Measurements from ENCODE around the gene DOCK3.
"Not testable (repeated sequence)": the region's sequence is repeated elsewhere in the genome, so short reads cannot be mapped to it uniquely, and the experiment has no call there.

The DOCK3 gene

GRCh38 chr3:51264166-51264565 lies 589.4 kb downstream of the DOCK3 start:
- not testable (repeated sequence) for H2BK5ac ChIP-seq (ENCODE audit: low read length); H3K36me3 ChIP-seq (ENCODE audit: control insufficient read depth, insufficient read depth, low read length); H3K4me2 ChIP-seq (ENCODE audit: low read length); H2AK5ac ChIP-seq (ENCODE audit: low read length); H3K4ac ChIP-seq (ENCODE audit: low read depth, low read length); H2BK120ac ChIP-seq (ENCODE audit: low read depth, low read length); H3K23ac ChIP-seq (ENCODE audit: low read length); H3K4me3 ChIP-seq (ENCODE audit: low read length); H3K4me1 ChIP-seq (ENCODE audit: control insufficient read depth, low read depth, low read length); H3K27me3 ChIP-seq (ENCODE audit: insufficient read depth, low read length, poor library complexity); H2BK15ac ChIP-seq (replicated peaks; ENCODE audit: low read depth); H3K56ac ChIP-seq (ENCODE audit: low read length); H3K18ac ChIP-seq (ENCODE audit: low read length); H3K79me1 ChIP-seq (ENCODE audit: low read length); H3K9ac ChIP-seq (ENCODE audit: low read length); H4K5ac ChIP-seq (ENCODE audit: low read length); H3K79me2 ChIP-seq (ENCODE audit: control insufficient read depth, insufficient read depth, low read length); H4K8ac ChIP-seq (ENCODE audit: low read depth, low read length); H3K27ac ChIP-seq (ENCODE audit: low read depth, low read length); DNase-seq
- WGBS (ENCODE audit: extremely low coverage, insufficient coverage, low lambda C conversion rate): no CpG with 5 or more reads among the region's 4 CpGs

- no peaks in the 10 kb centered on the region for H3K4me1 ChIP-seq (ENCODE audit: control insufficient read depth, low read depth, low read length)
- no peaks in the 10 kb centered on the region for H3K79me1 ChIP-seq (ENCODE audit: low read length)
- no peak overlapping the region for H2BK120ac ChIP-seq (ENCODE audit: low read depth, low read length)
- DNase-seq: no peak
- H4K8ac ChIP-seq (ENCODE audit: low read depth, low read length): no peak overlapping the region
- no peak overlapping the region for H2BK15ac ChIP-seq (replicated peaks; ENCODE audit: low read depth)
- H3K27me3 ChIP-seq (ENCODE audit: insufficient read depth, low read length, poor library complexity): no peaks in the 10 kb centered on the region
- no peak overlapping the region for H3K27ac ChIP-seq (ENCODE audit: low read depth, low read length)
- H3K18ac ChIP-seq (ENCODE audit: low read length): no peak overlapping the region
- no peak overlapping the region for H2BK5ac ChIP-seq (ENCODE audit: low read length)
- H3K36me3 ChIP-seq (ENCODE audit: control insufficient read depth, insufficient read depth, low read length): no peaks in the 10 kb centered on the region
- H3K4me3 ChIP-seq (ENCODE audit: low read length): no peak overlapping the region
- no peak overlapping the region for H3K4me2 ChIP-seq (ENCODE audit: low read length)
- H4K5ac ChIP-seq (ENCODE audit: low read length): no peak overlapping the region
- no peak overlapping the region for H2AK5ac ChIP-seq (ENCODE audit: low read length)
- no peak overlapping the region for H3K56ac ChIP-seq (ENCODE audit: low read length)
- H3K79me2 ChIP-seq (ENCODE audit: control insufficient read depth, insufficient read depth, low read length): no peaks in the 10 kb centered on the region
- H3K23ac ChIP-seq (ENCODE audit: low read length): no peak overlapping the region
- no peak overlapping the region for H3K4ac ChIP-seq (ENCODE audit: low read depth, low read length)
- no peak overlapping the region for H3K9ac ChIP-seq (ENCODE audit: low read length)
Observed at GRCh38 chr3:51268132-51268531, 593.4 kb downstream of the DOCK3 start.

DNA sequence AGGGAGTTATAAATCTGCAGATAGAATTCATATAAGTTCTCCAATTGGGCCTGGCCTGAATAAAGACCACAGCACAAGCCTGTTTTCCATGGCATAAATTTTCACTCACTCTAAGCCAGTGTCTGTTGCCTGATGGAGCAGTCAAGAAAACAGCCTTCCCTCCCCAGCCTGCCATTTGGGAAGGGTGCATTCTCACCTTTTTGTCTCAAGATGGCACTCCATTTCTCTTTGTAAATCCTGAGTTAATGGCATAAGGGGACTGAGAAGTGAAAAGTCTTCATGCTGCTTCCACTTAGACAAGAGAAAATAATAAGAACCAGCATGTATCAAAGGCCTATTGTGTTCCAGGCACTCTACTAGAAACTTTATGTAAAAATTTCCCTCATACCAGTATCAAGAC lies 594.7 kb downstream of the DOCK3 start:
- H3K4me3 ChIP-seq (ENCODE audit: low read length): no peak overlapping the region
- no peak overlapping the region for H2AK5ac ChIP-seq (ENCODE audit: low read length)
- no peak overlapping the region for H2BK120ac ChIP-seq (ENCODE audit: low read depth, low read length)
- H3K27me3 ChIP-seq (ENCODE audit: insufficient read depth, low read length, poor library complexity): no peaks in the 10 kb centered on the region
- H3K79me1 ChIP-seq (ENCODE audit: low read length): no peaks in the 10 kb centered on the region
- no peak overlapping the region for H3K4ac ChIP-seq (ENCODE audit: low read depth, low read length)
- H3K18ac ChIP-seq (ENCODE audit: low read length): no peak overlapping the region
- no peak overlapping the region for H4K8ac ChIP-seq (ENCODE audit: low read depth, low read length)
- H3K4me1 ChIP-seq (ENCODE audit: control insufficient read depth, low read depth, low read length): no peaks in the 10 kb centered on the region
- H2BK5ac ChIP-seq (ENCODE audit: low read length): no peak overlapping the region
- no peak overlapping the region for H4K5ac ChIP-seq (ENCODE audit: low read length)
- H3K56ac ChIP-seq (ENCODE audit: low read length): no peak overlapping the region
- H3K79me2 ChIP-seq (ENCODE audit: control insufficient read depth, insufficient read depth, low read length): no peaks in the 10 kb centered on the region
- no peak overlapping the region for H3K23ac ChIP-seq (ENCODE audit: low read length)
- H3K4me2 ChIP-seq (ENCODE audit: low read length): no peak overlapping the region
- no peak overlapping the region for H2BK15ac ChIP-seq (replicated peaks; ENCODE audit: low read depth)
- H3K36me3 ChIP-seq (ENCODE audit: control insufficient read depth, insufficient read depth, low read length): no peaks in the 10 kb centered on the region
- peak; percentile 7 for DNase-seq
- no peak overlapping the region for H3K9ac ChIP-seq (ENCODE audit: low read length)
- H3K27ac ChIP-seq (ENCODE audit: low read depth, low read length): no peak overlapping the region

DNA sequence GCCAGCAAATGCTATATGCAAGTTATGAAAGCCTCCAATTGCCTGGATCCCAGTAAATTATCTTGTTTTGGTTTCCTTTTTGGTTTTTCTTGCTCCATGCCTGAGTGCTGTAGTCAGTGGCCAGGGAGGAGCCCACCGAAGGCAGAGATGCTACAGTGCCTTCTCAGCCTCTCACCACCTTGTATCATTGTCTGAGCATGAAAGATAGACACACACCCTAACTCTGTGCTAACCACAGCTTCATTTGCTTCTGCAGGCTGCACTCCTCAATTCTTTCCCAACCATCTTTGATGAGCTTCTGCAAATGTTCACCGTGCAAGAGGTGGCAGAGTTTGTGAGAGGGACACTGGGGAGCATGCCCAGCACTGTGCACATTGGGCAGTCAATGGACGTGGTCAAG lies 595.8 kb downstream of the DOCK3 start:
- H3K9ac ChIP-seq (ENCODE audit: low read length): no peak overlapping the region

DNA sequence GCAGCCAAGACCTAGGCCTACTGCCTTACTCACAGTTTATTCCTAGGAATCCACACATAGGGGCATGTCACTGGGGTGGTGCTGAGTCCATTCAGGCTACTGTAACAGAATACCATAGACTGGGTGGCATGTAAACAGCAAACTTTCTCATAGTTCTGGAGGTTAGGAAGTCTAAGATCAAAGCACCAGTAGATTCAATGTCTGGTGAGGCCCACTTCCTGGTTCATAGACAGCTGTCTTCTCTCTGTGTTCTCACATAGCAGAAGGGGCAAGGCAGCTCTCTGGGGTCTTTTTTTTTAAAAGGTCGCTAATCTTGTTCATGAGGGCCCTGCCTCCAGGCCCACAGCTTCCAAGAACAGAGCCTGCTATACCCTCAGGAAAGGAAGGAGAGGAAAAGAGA lies 596.4 kb downstream of the DOCK3 start:
- no peak overlapping the region for H4K8ac ChIP-seq (ENCODE audit: low read depth, low read length)
- H3K36me3 ChIP-seq (ENCODE audit: control insufficient read depth, insufficient read depth, low read length): no peaks in the 10 kb centered on the region
- H3K4me3 ChIP-seq (ENCODE audit: low read length): no peak overlapping the region
- no peak overlapping the region for H2BK5ac ChIP-seq (ENCODE audit: low read length)
- H3K9ac ChIP-seq (ENCODE audit: low read length): no peak overlapping the region
- no peaks in the 10 kb centered on the region for H3K79me2 ChIP-seq (ENCODE audit: control insufficient read depth, insufficient read depth, low read length)
- no peak overlapping the region for H2AK5ac ChIP-seq (ENCODE audit: low read length)
- H2BK120ac ChIP-seq (ENCODE audit: low read depth, low read length): no peak overlapping the region
- H3K4ac ChIP-seq (ENCODE audit: low read depth, low read length): no peak overlapping the region
- WGBS (ENCODE audit: extremely low coverage, insufficient coverage, low lambda C conversion rate): no CpG with 5 or more reads among the region's 1 CpG
- H3K79me1 ChIP-seq (ENCODE audit: low read length): no peaks in the 10 kb centered on the region
- H3K18ac ChIP-seq (ENCODE audit: low read length): no peak overlapping the region
- H3K27me3 ChIP-seq (ENCODE audit: insufficient read depth, low read length, poor library complexity): no peaks in the 10 kb centered on the region
- H3K4me2 ChIP-seq (ENCODE audit: low read length): no peak overlapping the region
- no peak overlapping the region for H4K5ac ChIP-seq (ENCODE audit: low read length)
- no peak overlapping the region for H2BK15ac ChIP-seq (replicated peaks; ENCODE audit: low read depth)
- H3K27ac ChIP-seq (ENCODE audit: low read depth, low read length): no peak overlapping the region
- H3K23ac ChIP-seq (ENCODE audit: low read length): no peak overlapping the region
- DNase-seq: no peak
- no peaks in the 10 kb centered on the region for H3K4me1 ChIP-seq (ENCODE audit: control insufficient read depth, low read depth, low read length)
- H3K56ac ChIP-seq (ENCODE audit: low read length): no peak overlapping the region

More for the DNA sequence above, 595.8 kb downstream of the DOCK3 start:
- H2BK120ac ChIP-seq (ENCODE audit: low read depth, low read length): no peak overlapping the region
- no peak overlapping the region for H2BK15ac ChIP-seq (replicated peaks; ENCODE audit: low read depth)
- H3K4me2 ChIP-seq (ENCODE audit: low read length): no peak overlapping the region
- no peak overlapping the region for H3K4me3 ChIP-seq (ENCODE audit: low read length)
- no peak overlapping the region for H4K5ac ChIP-seq (ENCODE audit: low read length)
- H3K27ac ChIP-seq (ENCODE audit: low read depth, low read length): no peak overlapping the region
- H2AK5ac ChIP-seq (ENCODE audit: low read length): no peak overlapping the region
- no peaks in the 10 kb centered on the region for H3K79me1 ChIP-seq (ENCODE audit: low read length)
- H3K18ac ChIP-seq (ENCODE audit: low read length): no peak overlapping the region
- no peak for DNase-seq
- H3K27me3 ChIP-seq (ENCODE audit: insufficient read depth, low read length, poor library complexity): no peaks in the 10 kb centered on the region
- H3K36me3 ChIP-seq (ENCODE audit: control insufficient read depth, insufficient read depth, low read length): no peaks in the 10 kb centered on the region
- H4K8ac ChIP-seq (ENCODE audit: low read depth, low read length): no peak overlapping the region
- no peak overlapping the region for H2BK5ac ChIP-seq (ENCODE audit: low read length)
- no peaks in the 10 kb centered on the region for H3K4me1 ChIP-seq (ENCODE audit: control insufficient read depth, low read depth, low read length)
- H3K56ac ChIP-seq (ENCODE audit: low read length): no peak overlapping the region
- H3K23ac ChIP-seq (ENCODE audit: low read length): no peak overlapping the region
- H3K4ac ChIP-seq (ENCODE audit: low read depth, low read length): no peak overlapping the region
- no CpG with 5 or more reads among the region's 3 CpGs for WGBS (ENCODE audit: extremely low coverage, insufficient coverage, low lambda C conversion rate)
- H3K79me2 ChIP-seq (ENCODE audit: control insufficient read depth, insufficient read depth, low read length): no peaks in the 10 kb centered on the region

DNA sequence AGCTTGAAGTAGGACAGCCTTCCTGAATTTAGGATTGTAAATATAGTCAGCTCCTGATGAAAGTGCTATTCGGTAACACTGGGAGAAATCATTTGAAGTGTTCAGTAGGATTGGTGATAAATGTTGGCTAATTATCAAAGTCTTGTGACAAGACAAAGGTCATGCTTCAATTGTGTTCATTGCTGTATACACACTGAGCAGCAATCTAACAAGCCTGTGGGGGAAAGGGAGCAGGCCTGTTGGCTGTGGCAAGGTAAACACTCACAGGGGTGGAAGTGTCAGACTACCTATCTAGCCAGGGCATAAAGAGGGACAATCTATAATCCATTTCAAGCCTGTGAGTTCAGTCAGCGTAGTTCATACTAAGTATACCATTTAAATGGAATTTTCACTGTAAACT lies 599.3 kb downstream of the DOCK3 start:
- DNase-seq: no peak

More for the DNA sequence above, 599.3 kb downstream of the DOCK3 start:
- Histone ChIP-seq H2BK15ac (replicated peaks; ENCODE audit: low read depth) (no peak overlapping the region), H3K4me1 (ENCODE audit: control insufficient read depth, low read depth, low read length) (no peaks in the 10 kb centered on the region), H3K4me2 (ENCODE audit: low read length) (no peak overlapping the region), H3K4me3 (ENCODE audit: low read length) (no peak overlapping the region), H3K79me2 (ENCODE audit: control insufficient read depth, insufficient read depth, low read length) (no peaks in the 10 kb centered on the region), H3K79me1 (ENCODE audit: low read length) (no peaks in the 10 kb centered on the region), H2BK120ac (ENCODE audit: low read depth, low read length) (no peak overlapping the region), H3K4ac (ENCODE audit: low read depth, low read length) (no peak overlapping the region), H3K9ac (ENCODE audit: low read length) (no peak overlapping the region), H3K27ac (ENCODE audit: low read depth, low read length) (no peak overlapping the region), H3K18ac (ENCODE audit: low read length) (no peak overlapping the region), H3K56ac (ENCODE audit: low read length) (no peak overlapping the region), H2AK5ac (ENCODE audit: low read length) (no peak overlapping the region), H4K5ac (ENCODE audit: low read length) (no peak overlapping the region), H3K36me3 (ENCODE audit: control insufficient read depth, insufficient read depth, low read length) (no peaks in the 10 kb centered on the region), H2BK5ac (ENCODE audit: low read length) (no peak overlapping the region), H3K27me3 (ENCODE audit: insufficient read depth, low read length, poor library complexity) (no peaks in the 10 kb centered on the region), H4K8ac (ENCODE audit: low read depth, low read length) (no peak overlapping the region), H3K23ac (ENCODE audit: low read length) (no peak overlapping the region)
- WGBS (ENCODE audit: extremely low coverage, insufficient coverage, low lambda C conversion rate): no CpG with 5 or more reads among the region's 2 CpGs

Data from mesendoderm (in vitro differentiated cells).